ENCODE results near the gene ABHD1. TPM values are rescaled to one million over a fixed set of nuclear protein-coding genes. Genes with fewer than 3 reads are reported as not detected.

Gene ABHD1
- total RNA-seq, 1 donor from 2014 or later = not detected

GRCh38 chr2:27097341-27097740 is 26.3 kb upstream of the ABHD1 start:
- Histone ChIP-seq H3K9me3 (no peaks in the 10 kb centered on the region), H3K4me3 (no peak overlapping the region), H3K4me1 (peaks cover 8% of the 10 kb centered on the region), H3K27ac (no peak overlapping the region), H3K36me3 (no peaks in the 10 kb centered on the region), H3K27me3 (no peaks in the 10 kb centered on the region)
- DNase-seq (ENCODE audit: extremely low spot score in 2 of 2) = no peak
- intact Hi-C loops (cut with DNase I) = loop anchor here (2.0 to 5.0 kb wide), 2 partner anchors 71 to 185 kb away; partner anchors contain the start of gene TRIM54
- no peak for TF ChIP-seq CTCF (IDR thresholded peaks at IDR 0.05)
- TF ChIP-seq POLR2AphosphoS5 (IDR thresholded peaks at IDR 0.05; ENCODE audit: insufficient read depth in 1 of 2, low read depth in 1 of 2) = no peak
- no peak for TF ChIP-seq POLR2A (IDR thresholded peaks at IDR 0.05)

DNA sequence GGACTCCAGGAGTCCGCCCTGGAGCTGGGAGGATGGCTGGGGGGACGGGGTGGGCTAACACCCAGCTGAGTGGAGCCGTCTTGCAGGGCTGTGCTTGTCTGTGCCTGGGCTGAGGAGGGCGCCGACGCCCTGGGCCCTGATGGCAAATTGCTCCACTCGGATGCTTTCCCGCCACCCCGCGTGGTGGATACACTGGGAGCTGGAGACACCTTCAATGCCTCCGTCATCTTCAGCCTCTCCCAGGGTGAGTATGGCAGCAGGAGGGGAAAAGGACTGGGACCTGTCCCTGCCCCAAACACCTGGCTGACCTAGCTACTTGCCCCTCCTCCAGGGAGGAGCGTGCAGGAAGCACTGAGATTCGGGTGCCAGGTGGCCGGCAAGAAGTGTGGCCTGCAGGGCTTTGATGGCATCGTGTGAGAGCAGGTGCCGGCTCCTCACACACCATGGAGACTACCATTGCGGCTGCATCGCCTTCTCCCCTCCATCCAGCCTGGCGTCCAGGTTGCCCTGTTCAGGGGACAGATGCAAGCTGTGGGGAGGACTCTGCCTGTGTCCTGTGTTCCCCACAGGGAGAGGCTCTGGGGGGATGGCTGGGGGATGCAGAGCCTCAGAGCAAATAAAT is 24.2 kb upstream of the ABHD1 start:
- H3K9me3 ChIP-seq = no peaks in the 10 kb centered on the region
- no peaks in the 10 kb centered on the region for H3K27me3 ChIP-seq
- peaks cover 8% of the 10 kb centered on the region for H3K4me1 ChIP-seq
- intact Hi-C loops (cut with DNase I) = loop anchor here (5.0 kb wide), 1 partner anchor 183 kb away; the partner anchor contains the start of gene TRIM54
- TF ChIP-seq POLR2AphosphoS5 (IDR thresholded peaks at IDR 0.05; ENCODE audit: insufficient read depth in 1 of 2, low read depth in 1 of 2) = no peak
- TF ChIP-seq POLR2A (IDR thresholded peaks at IDR 0.05) = no peak
- TF ChIP-seq CTCF (IDR thresholded peaks at IDR 0.05) = no peak
- no peak overlapping the region for H3K27ac ChIP-seq
- H3K4me3 ChIP-seq = no peak overlapping the region
- DNase-seq (ENCODE audit: extremely low spot score in 2 of 2) = no peak
- H3K36me3 ChIP-seq = no peaks in the 10 kb centered on the region

GRCh38 chr2:27100036-27100435 is 23.6 kb upstream of the ABHD1 start:
- H3K4me3 ChIP-seq = no peak overlapping the region
- H3K27ac ChIP-seq = no peak overlapping the region
- peaks cover 8% of the 10 kb centered on the region for H3K4me1 ChIP-seq
- H3K9me3 ChIP-seq = no peaks in the 10 kb centered on the region
- H3K27me3 ChIP-seq = no peaks in the 10 kb centered on the region
- no peak for DNase-seq (ENCODE audit: extremely low spot score in 2 of 2)
- no peaks in the 10 kb centered on the region for H3K36me3 ChIP-seq
- intact Hi-C loops (cut with DNase I) = loop anchor here (5.0 kb wide), 1 partner anchor 92 kb away; no protein-coding TSS in a partner anchor
- TF ChIP-seq POLR2A (IDR thresholded peaks at IDR 0.05) = no peak
- no peak for TF ChIP-seq CTCF (IDR thresholded peaks at IDR 0.05)
- no peak for TF ChIP-seq POLR2AphosphoS5 (IDR thresholded peaks at IDR 0.05; ENCODE audit: insufficient read depth in 1 of 2, low read depth in 1 of 2)

- TF ChIP-seq POLR2AphosphoS5 (IDR thresholded peaks at IDR 0.05; ENCODE audit: insufficient read depth in 1 of 2, low read depth in 1 of 2) (no peak), POLR2A (IDR thresholded peaks at IDR 0.05) (no peak), CTCF (IDR thresholded peaks at IDR 0.05) (no peak)
- Histone ChIP-seq H3K9me3 (no peaks in the 10 kb centered on the region), H3K4me3 (no peak overlapping the region), H3K27me3 (no peaks in the 10 kb centered on the region), H3K36me3 (no peaks in the 10 kb centered on the region), H3K4me1 (no peaks in the 10 kb centered on the region), H3K27ac (no peak overlapping the region)
- intact Hi-C loops (cut with DNase I) = loop anchor here (5.0 kb wide), 1 partner anchor 90 kb away; no protein-coding TSS in a partner anchor
- no peak for DNase-seq (ENCODE audit: extremely low spot score in 2 of 2)
Measured at GRCh38 chr2:27102329-27102728, 21.3 kb upstream of the ABHD1 start.

GRCh38 chr2:27105981-27106380 is 17.6 kb upstream of the ABHD1 start:
- intact Hi-C loops (cut with DNase I) = no loop called here
- DNase-seq (ENCODE audit: extremely low spot score in 2 of 2) = no peak
- TF ChIP-seq POLR2AphosphoS5 (IDR thresholded peaks at IDR 0.05; ENCODE audit: insufficient read depth in 1 of 2, low read depth in 1 of 2) = no peak
- no peak for TF ChIP-seq CTCF (IDR thresholded peaks at IDR 0.05)
- TF ChIP-seq POLR2A (IDR thresholded peaks at IDR 0.05) = no peak
- H3K27ac ChIP-seq = no peak overlapping the region
- H3K4me3 ChIP-seq = no peak overlapping the region
- H3K4me1 ChIP-seq = no peaks in the 10 kb centered on the region
- H3K36me3 ChIP-seq = no peaks in the 10 kb centered on the region
- no peaks in the 10 kb centered on the region for H3K9me3 ChIP-seq
- no peaks in the 10 kb centered on the region for H3K27me3 ChIP-seq

All from vagina (tissue), 2 donors.